GM08714 (cell line): ENCODE measurements around the gene ARRB2.
"Not testable (repeated sequence)": the region's sequence is repeated elsewhere in the genome, so short reads cannot be mapped to it uniquely, and the experiment has no call there.

Experiments used
- H3K4me3 ChIP-seq: fragments of 200-500 bp; sonication (Bioruptor generic); 2 replicates; pipeline ENCODE4 v1.5.1; 2014; ENCODE audit warnings: mild to moderate bottlenecking, low read length, inconsistent platforms
- ZNF274 ChIP-seq: IDR thresholded peaks from 2 replicates; pipeline ENCODE4 v1.6.1; 2012; ENCODE audit warnings: mild to moderate bottlenecking, low read depth, low read length

Gene ARRB2

GRCh38 chr17:4712526-4712925 lies 2.1 kb downstream of the ARRB2 start:
- no peak for TF ChIP-seq ZNF274
- H3K4me3 ChIP-seq: no peak overlapping the region

- H3K4me3 ChIP-seq: not testable (repeated sequence)
These were observed 4.1 kb downstream of the ARRB2 start for GRCh38 chr17:4714340-4715062.

GRCh38 chr17:4715063-4715744 lies 4.8 kb downstream of the ARRB2 start:
- no peak overlapping the region for H3K4me3 ChIP-seq
- TF ChIP-seq ZNF274: no peak

- no peak overlapping the region for H3K4me3 ChIP-seq
- TF ChIP-seq ZNF274: no peak
These were observed 5.6 kb downstream of the ARRB2 start for GRCh38 chr17:4716081-4716480.

GRCh38 chr17:4717791-4718190 lies 7.4 kb downstream of the ARRB2 start:
- no peak for TF ChIP-seq ZNF274
- no peak overlapping the region for H3K4me3 ChIP-seq

GRCh38 chr17:4718276-4718675 lies 7.8 kb downstream of the ARRB2 start:
- no peak overlapping the region for H3K4me3 ChIP-seq
- TF ChIP-seq ZNF274: no peak

- no peak for TF ChIP-seq ZNF274
These were observed 8.7 kb downstream of the ARRB2 start for GRCh38 chr17:4719146-4719545.

GRCh38 chr17:4719684-4720221 lies 9.3 kb downstream of the ARRB2 start:
- TF ChIP-seq ZNF274: no peak
- no peak overlapping the region for H3K4me3 ChIP-seq

More at GRCh38 chr17:4719146-4719545, 8.7 kb downstream of the ARRB2 start:
- H3K4me3 ChIP-seq: no peak overlapping the region

- TF ChIP-seq ZNF274: no peak
- no peak overlapping the region for H3K4me3 ChIP-seq
These were observed 10.4 kb downstream of the ARRB2 start for GRCh38 chr17:4720787-4721186.

GRCh38 chr17:4721203-4722135 lies 11.0 kb downstream of the ARRB2 start:
- H3K4me3 ChIP-seq: no peak overlapping the region
- no peak for TF ChIP-seq ZNF274

GRCh38 chr17:4722678-4723240 lies 12.3 kb downstream of the ARRB2 start:
- TF ChIP-seq ZNF274: no peak
- H3K4me3 ChIP-seq: no peak overlapping the region

- no peak overlapping the region for H3K4me3 ChIP-seq
These were observed 14.2 kb downstream of the ARRB2 start for GRCh38 chr17:4724650-4725049.

GRCh38 chr17:4725646-4726310 lies 15.3 kb downstream of the ARRB2 start:
- no peak for TF ChIP-seq ZNF274
- H3K4me3 ChIP-seq: no peak overlapping the region

More at GRCh38 chr17:4724650-4725049, 14.2 kb downstream of the ARRB2 start:
- TF ChIP-seq ZNF274: no peak
